ENCODE measurements around the gene PNPLA8. TPM values are rescaled to one million over a fixed set of nuclear protein-coding genes. Genes with fewer than 3 reads are reported as not detected.
A peak's percentile ranks its signal among the peaks of the same experiment; 100 is the strongest.

PNPLA8 gene
- total RNA-seq, 2 experiments from 2014 or later: 19.2 to 21.4 TPM

DNA sequence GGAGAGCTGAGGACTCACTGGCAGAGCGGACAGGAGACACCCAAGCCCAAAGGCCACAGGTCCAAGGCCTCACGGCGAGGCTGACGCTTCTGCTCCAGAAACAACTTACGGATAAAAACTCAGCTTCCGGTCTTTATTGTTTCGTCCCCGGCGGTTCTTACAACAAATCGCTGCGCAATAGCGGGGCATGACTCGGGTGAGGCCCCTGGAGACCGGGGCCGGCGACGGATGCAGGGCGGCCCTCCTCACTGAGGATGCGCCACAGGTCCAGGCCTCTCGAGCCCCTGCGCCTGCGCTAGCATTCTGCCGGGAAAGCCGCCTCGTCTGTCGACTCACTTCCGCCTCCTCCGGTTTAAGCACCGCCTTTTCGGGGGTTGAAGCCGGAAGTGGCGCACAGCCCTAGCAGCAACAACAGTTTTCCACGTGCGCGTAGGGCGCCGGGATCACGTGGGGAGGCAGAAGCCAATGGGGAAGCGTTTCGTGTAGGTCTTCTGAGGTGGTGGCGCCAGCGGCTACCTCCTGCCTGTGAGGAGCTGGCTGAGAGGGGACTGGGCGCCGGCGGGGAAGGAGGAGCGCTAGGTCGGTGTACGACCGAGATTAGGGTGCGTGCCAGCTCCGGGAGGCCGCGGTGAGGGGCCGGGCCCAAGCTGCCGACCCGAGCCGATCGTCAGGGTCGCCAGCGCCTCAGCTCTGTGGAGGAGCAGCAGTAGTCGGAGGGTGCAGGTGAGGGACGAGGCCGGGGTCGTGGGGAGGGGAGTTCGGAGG, 43.6 kb upstream of the PNPLA8 start, which contains the start of the genes DNAJB9 and THAP5:
TSS of gene DNAJB9 (plus strand) at position 494 of the 765 bp plus-strand sequence. CDS start 1,853 bp downstream, outside the sequence.
TSS of gene THAP5 (minus strand) at position 326 of the 765 bp plus-strand sequence. CDS start at position 189, 137 bp downstream.
- intact Hi-C loops (cut with micrococcal nuclease): loop anchor here (1.0 kb wide), 1 partner anchor 43 kb away; the partner anchor contains the start of gene PNPLA8
- H3K4me3 Mint-ChIP-seq: peak within 1 kb of the TSS; percentile 99
- H3K9me3 Mint-ChIP-seq: no peaks in the 10 kb centered on the region
- peak; percentile 92 for ATAC-seq
- TF ChIP-seq CTCF (IDR thresholded peaks at IDR 0.05): no peak
- no peaks in the 10 kb centered on the region for H3K27me3 Mint-ChIP-seq
- ChIA-PET CTCF (interaction anchor here (0.7 to 1.1 kb wide), 3 partner anchors 10 to 117 kb away, joined by 3 to 4 read pairs (median 3); partner anchors contain the start of gene PNPLA8), POLR2A (interaction anchor here (0.7 to 2.4 kb wide), 9 partner anchors 23 to 740 kb away, joined by 3 to 17 read pairs (median 3); partner anchors contain the start of gene PNPLA8)
- peak; percentile 99 for DNase-seq
- H3K36me3 Mint-ChIP-seq (ENCODE audit: low read depth): peaks cover 40% of the 10 kb centered on the region
- peaks cover 45% of the 10 kb centered on the region for H3K4me1 Mint-ChIP-seq (ENCODE audit: low read depth)
- peak within 1 kb of the TSS; percentile 99 for H3K27ac Mint-ChIP-seq

DNA sequence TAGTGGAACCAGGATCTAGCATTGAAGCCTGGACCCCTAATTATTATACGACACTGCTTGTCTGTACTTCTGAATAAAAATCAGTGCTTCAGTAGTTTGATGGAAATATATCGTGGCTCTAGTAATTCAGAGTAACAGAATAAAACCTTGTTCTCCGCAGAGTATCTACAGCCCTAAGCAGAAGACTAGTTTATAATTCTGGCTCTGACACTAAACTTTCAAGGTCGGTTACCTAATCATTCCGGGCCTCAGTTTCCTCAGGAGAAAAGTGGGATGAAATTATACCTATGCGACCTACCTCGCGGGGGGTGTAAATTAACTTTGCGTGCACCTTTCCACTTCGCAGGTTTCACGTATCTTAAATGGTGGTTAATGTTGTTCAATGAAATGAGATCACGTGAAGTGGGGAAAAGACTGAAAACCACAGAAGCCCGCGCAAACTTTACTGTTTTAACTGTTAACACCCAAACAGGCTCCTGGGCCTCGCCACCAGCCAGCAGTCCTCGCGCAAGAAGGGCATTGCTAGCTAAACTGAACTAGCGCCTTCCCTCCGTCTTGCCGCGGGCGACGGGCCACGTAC, 43.0 kb upstream of the PNPLA8 start:
- DNase-seq (no peak), ATAC-seq (no peak)
- peaks cover 45% of the 10 kb centered on the region for H3K36me3 Mint-ChIP-seq (ENCODE audit: low read depth)
- POLR2A ChIA-PET: interaction anchor here (1.1 to 2.4 kb wide), 4 partner anchors 32 to 75 kb away, joined by 3 to 17 read pairs (median 6); partner anchors contain the start of gene PNPLA8
- H3K27me3 Mint-ChIP-seq: no peaks in the 10 kb centered on the region
- peak overlapping the region; percentile 99 for H3K27ac Mint-ChIP-seq
- peaks cover 39% of the 10 kb centered on the region for H3K4me1 Mint-ChIP-seq (ENCODE audit: low read depth)
- intact Hi-C loops (cut with micrococcal nuclease): loop anchor here (1.0 kb wide), 1 partner anchor 43 kb away; the partner anchor contains the start of gene PNPLA8
- peak overlapping the region; percentile 99 for H3K4me3 Mint-ChIP-seq
- CTCF ChIA-PET: interaction anchor here (0.7 to 1.1 kb wide), 3 partner anchors 9 to 116 kb away, joined by 3 to 4 read pairs (median 3); partner anchors contain the start of gene PNPLA8
- no peaks in the 10 kb centered on the region for H3K9me3 Mint-ChIP-seq
- no peak for TF ChIP-seq CTCF (IDR thresholded peaks at IDR 0.05)

- Mint-ChIP-seq H3K4me1 (ENCODE audit: low read depth) (peaks cover 19% of the 10 kb centered on the region), H3K9me3 (no peaks in the 10 kb centered on the region), H3K36me3 (ENCODE audit: low read depth) (peaks cover 44% of the 10 kb centered on the region), H3K27ac (no peak overlapping the region), H3K27me3 (no peaks in the 10 kb centered on the region), H3K4me3 (no peak overlapping the region)
- ChIA-PET POLR2A (no interaction called here), CTCF (no interaction called here)
- ATAC-seq: no peak
- TF ChIP-seq CTCF (IDR thresholded peaks at IDR 0.05): no peak
- no peak for DNase-seq
- intact Hi-C loops (cut with micrococcal nuclease): no loop called here
Measured at GRCh38 chr7:108565987-108566386, 40.1 kb upstream of the PNPLA8 start.

- Mint-ChIP-seq H3K4me3 (no peak overlapping the region), H3K4me1 (ENCODE audit: low read depth) (peaks cover 4% of the 10 kb centered on the region), H3K27ac (no peak overlapping the region), H3K27me3 (no peaks in the 10 kb centered on the region), H3K9me3 (peaks cover 17% of the 10 kb centered on the region), H3K36me3 (ENCODE audit: low read depth) (peaks cover 50% of the 10 kb centered on the region)
- no peak for ATAC-seq
- intact Hi-C loops (cut with micrococcal nuclease): no loop called here
- no peak for TF ChIP-seq CTCF (IDR thresholded peaks at IDR 0.05)
- ChIA-PET CTCF (interaction anchor here (0.7 kb wide), 3 partner anchors 19 to 388 kb away, joined by 3 read pairs; no protein-coding TSS in a partner anchor), POLR2A (interaction anchor here (0.6 to 1.4 kb wide), 2 partner anchors 11 to 34 kb away, joined by 3 to 4 read pairs; no protein-coding TSS in a partner anchor)
- no peak for DNase-seq
Measured at GRCh38 chr7:108561047-108561619, 35.2 kb upstream of the PNPLA8 start.

Data from activated CD8-positive, alpha-beta T cell treated with anti-CD3 and anti-CD28 coated beads for 36 hours (primary cell).